Adrenal gland (tissue), 5 donors: ENCODE measurements around the gene LRRC8B.

Experiments used
- POLR2A ChIP-seq, 2 donors: fragments of 450-650 bp; IDR thresholded peaks; one replicate each; pipeline ENCODE4 v1.6.1; 2017; ENCODE audit warnings: antibody characterized with exemption in 2 of 2, mild to moderate bottlenecking in 2 of 2, moderate library complexity in 1 of 2
- TF ChIP-seq, protein P1 (sequence below), 6 experiments: fragments of 450-650 bp in 4 of 6; fragments of 200-600 bp in 2 of 6; sonication (generic) in 1 of 6; IDR thresholded peaks; 1 replicate in 5 of 6; 2 replicates in 1 of 6; pipeline versions ENCODE4 v1.5.1 to v1.8.0; 2016 to 2021; ENCODE audit warnings: antibody characterized with exemption in 6 of 6, mild to moderate bottlenecking in 2 of 6, moderate library complexity in 1 of 6
- donor health status: DM: no; HTN: no; CAD: no.

DNA sequence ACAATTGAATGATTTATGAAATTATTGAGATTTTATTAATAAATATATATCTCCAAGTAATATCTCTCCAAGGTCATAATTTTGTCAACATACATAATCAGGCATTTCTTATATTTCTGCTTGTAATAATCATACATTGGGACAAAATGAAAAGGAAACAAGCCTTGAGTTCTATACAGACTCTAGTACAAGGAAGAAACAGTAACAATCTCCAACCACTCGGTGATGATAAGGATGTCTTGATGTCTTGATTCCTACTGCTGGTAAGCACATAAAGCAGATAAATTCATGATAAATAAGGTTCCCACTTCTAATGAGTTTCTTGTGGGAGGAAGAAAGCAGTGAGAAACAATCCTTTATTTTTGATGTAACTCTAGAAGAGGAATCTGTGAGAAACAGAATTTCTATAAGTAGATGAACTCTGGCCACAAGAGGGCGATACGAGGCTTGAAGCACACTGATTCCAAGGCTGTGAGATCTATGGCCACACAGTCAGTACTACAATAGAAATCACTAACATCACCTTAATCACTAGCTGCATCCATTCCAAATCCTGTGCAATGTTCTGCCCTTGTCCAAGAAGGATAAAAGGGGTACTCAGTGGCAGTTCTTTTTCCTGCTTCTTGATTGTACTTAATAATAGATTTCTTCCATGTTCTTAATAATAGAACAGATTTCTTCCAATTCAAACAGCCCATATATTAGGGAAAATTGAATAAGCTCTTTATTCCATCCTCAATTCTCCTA lies 41.4 kb upstream of the LRRC8B start:
- TF ChIP-seq, protein P1, sequence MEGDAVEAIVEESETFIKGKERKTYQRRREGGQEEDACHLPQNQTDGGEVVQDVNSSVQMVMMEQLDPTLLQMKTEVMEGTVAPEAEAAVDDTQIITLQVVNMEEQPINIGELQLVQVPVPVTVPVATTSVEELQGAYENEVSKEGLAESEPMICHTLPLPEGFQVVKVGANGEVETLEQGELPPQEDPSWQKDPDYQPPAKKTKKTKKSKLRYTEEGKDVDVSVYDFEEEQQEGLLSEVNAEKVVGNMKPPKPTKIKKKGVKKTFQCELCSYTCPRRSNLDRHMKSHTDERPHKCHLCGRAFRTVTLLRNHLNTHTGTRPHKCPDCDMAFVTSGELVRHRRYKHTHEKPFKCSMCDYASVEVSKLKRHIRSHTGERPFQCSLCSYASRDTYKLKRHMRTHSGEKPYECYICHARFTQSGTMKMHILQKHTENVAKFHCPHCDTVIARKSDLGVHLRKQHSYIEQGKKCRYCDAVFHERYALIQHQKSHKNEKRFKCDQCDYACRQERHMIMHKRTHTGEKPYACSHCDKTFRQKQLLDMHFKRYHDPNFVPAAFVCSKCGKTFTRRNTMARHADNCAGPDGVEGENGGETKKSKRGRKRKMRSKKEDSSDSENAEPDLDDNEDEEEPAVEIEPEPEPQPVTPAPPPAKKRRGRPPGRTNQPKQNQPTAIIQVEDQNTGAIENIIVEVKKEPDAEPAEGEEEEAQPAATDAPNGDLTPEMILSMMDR (IDR thresholded peaks at IDR 0.05): peak; percentile 61 to 86 (median 75)
- TF ChIP-seq POLR2A (IDR thresholded peaks at IDR 0.05): no peak
